Measurements from ENCODE around the gene ZFP14.
A peak's percentile ranks its signal among the peaks of the same experiment; 100 is the strongest.

Gene ZFP14

GRCh38 chr19:36378625-36379509 lies at the start of gene ZFP14:
Gene ZFP14 (minus strand): TSS chr19:36379201. CDS start chr19:36367892, 11,309 bp downstream.
- DNase-seq: peak; percentile 96

- DNase-seq: no peak
These were observed 44.9 kb upstream of the ZFP14 start for GRCh38 chr19:36423925-36424324.

GRCh38 chr19:36421749-36422481 lies 42.9 kb upstream of the ZFP14 start:
- DNase-seq: no peak

GRCh38 chr19:36420961-36421748 lies 42.2 kb upstream of the ZFP14 start:
- peak; percentile 65 for DNase-seq

- peak; percentile 92 for DNase-seq
These were observed 39.4 kb upstream of the ZFP14 start, which contains the start of gene ZFP82 for GRCh38 chr19:36418287-36419001. Gene ZFP82 (minus strand): TSS chr19:36418644. CDS start chr19:36409789, 8,855 bp downstream.

GRCh38 chr19:36417752-36418286 lies 38.8 kb upstream of the ZFP14 start:
- DNase-seq: no peak

- DNase-seq: no peak
These were observed 30.8 kb upstream of the ZFP14 start for GRCh38 chr19:36409841-36410240.

- DNase-seq: no peak
These were observed 29.1 kb upstream of the ZFP14 start for GRCh38 chr19:36408101-36408500.

GRCh38 chr19:36404498-36404897 lies 25.5 kb upstream of the ZFP14 start:
- DNase-seq: no peak

GRCh38 chr19:36401475-36401874 lies 22.5 kb upstream of the ZFP14 start:
- no peak for DNase-seq

GRCh38 chr19:36398571-36398970 lies 19.6 kb upstream of the ZFP14 start:
- no peak for DNase-seq

GRCh38 chr19:36392916-36393673 lies 14.1 kb upstream of the ZFP14 start:
- no peak for DNase-seq

GRCh38 chr19:36379510-36379819 lies 464 bp upstream of the ZFP14 start:
- DNase-seq: no peak

GRCh38 chr19:36377541-36378178 lies 1.3 kb downstream of the ZFP14 start:
- DNase-seq: no peak

GRCh38 chr19:36373638-36374156 lies 5.3 kb downstream of the ZFP14 start:
- DNase-seq: no peak

- no peak for DNase-seq
These were observed 7.1 kb downstream of the ZFP14 start for GRCh38 chr19:36371886-36372285.

- no peak for DNase-seq
These were observed 15.2 kb downstream of the ZFP14 start for GRCh38 chr19:36363845-36364244.

GRCh38 chr19:36340786-36341372 lies 38.1 kb downstream of the ZFP14 start:
- DNase-seq: no peak

- peak; percentile 95 for DNase-seq
These were observed 47.4 kb downstream of the ZFP14 start for GRCh38 chr19:36331353-36332228.

Measured in right hindlimb (tissue), 1 donor.